Measurements from ENCODE around the gene MAP3K20. TPM values are rescaled to one million over a fixed set of nuclear protein-coding genes. Genes with fewer than 3 reads are reported as not detected.

MAP3K20 gene
- total and polyA plus RNA-seq, 2 donors from 2014 or later: 3.9 to 25.6 TPM

- Histone ChIP-seq H3K36me3 (ENCODE audit: control insufficient read depth in 2 of 3, insufficient read depth in 3 of 3, low read length in 3 of 3) (no peaks in the 10 kb centered on the region), H3K4me3 (ENCODE audit: low read length in 3 of 3) (no peak overlapping the region), H3K9ac (ENCODE audit: low read length in 3 of 3) (no peak overlapping the region), H3K27ac (ENCODE audit: low read depth in 2 of 2, low read length in 2 of 2) (no peak overlapping the region), H3K9me3 (ENCODE audit: control insufficient read depth in 2 of 3, insufficient read depth in 1 of 3, low read length in 3 of 3) (no peaks in the 10 kb centered on the region), H3K27me3 (ENCODE audit: control insufficient read depth, insufficient read depth, low read length) (no peaks in the 10 kb centered on the region), H3K4me1 (ENCODE audit: control insufficient read depth in 2 of 3, insufficient read depth in 2 of 3, low read depth in 1 of 3, low read length in 3 of 3) (no peaks in the 10 kb centered on the region)
- TF ChIP-seq, protein P1, sequence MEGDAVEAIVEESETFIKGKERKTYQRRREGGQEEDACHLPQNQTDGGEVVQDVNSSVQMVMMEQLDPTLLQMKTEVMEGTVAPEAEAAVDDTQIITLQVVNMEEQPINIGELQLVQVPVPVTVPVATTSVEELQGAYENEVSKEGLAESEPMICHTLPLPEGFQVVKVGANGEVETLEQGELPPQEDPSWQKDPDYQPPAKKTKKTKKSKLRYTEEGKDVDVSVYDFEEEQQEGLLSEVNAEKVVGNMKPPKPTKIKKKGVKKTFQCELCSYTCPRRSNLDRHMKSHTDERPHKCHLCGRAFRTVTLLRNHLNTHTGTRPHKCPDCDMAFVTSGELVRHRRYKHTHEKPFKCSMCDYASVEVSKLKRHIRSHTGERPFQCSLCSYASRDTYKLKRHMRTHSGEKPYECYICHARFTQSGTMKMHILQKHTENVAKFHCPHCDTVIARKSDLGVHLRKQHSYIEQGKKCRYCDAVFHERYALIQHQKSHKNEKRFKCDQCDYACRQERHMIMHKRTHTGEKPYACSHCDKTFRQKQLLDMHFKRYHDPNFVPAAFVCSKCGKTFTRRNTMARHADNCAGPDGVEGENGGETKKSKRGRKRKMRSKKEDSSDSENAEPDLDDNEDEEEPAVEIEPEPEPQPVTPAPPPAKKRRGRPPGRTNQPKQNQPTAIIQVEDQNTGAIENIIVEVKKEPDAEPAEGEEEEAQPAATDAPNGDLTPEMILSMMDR (IDR thresholded peaks at IDR 0.05; ENCODE audit: borderline replicate concordance, extremely low read depth, insufficient read depth): no peak
- FAIRE-seq (no peak), DNase-seq (no peak)
- intact Hi-C loops (cut with DNase I): no loop called here
Measured at GRCh38 chr2:173064151-173064805, 11.4 kb upstream of the MAP3K20 start.

DNA sequence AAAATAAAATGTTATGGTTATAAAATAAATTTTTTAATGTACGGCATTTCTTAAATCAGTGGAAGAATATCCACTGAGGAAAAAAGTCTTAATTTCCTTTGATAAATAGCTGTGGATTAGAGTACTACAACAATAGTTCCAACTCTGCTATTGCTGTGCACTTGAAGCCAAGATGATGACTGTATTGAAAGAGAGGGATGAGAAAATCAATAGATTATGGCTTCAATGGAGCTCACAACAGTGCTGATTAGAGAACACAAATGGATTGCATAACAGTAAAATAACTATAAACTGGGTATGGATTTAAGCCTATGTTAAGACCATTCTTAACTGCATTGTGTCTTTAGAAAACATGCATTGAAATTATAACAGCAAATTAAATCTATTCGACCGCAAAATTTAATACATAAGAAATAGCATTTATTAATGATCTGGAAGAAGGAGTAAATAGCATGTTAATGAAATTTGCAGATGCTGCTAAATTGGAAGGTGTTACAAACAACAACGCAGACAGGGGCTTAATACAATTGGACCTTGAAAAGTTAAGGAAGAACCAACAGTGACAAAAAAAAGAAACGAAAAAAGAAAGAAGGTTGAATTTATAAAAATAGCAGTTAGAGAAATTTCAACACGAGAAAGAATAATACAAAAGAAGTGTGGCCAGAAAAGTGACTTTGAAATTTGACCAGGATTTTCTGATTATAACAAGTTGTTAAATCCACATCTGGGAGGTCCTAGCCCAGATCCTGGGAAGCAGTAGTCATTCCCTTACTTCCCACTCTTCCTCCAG lies 8.6 kb upstream of the MAP3K20 start:
- Histone ChIP-seq H3K4me1 (ENCODE audit: control insufficient read depth in 2 of 3, insufficient read depth in 2 of 3, low read depth in 1 of 3, low read length in 3 of 3) (no peaks in the 10 kb centered on the region), H3K4me3 (ENCODE audit: low read length in 3 of 3) (no peak overlapping the region), H3K27ac (ENCODE audit: low read depth in 2 of 2, low read length in 2 of 2) (no peak overlapping the region), H3K27me3 (ENCODE audit: control insufficient read depth, insufficient read depth, low read length) (no peaks in the 10 kb centered on the region), H3K9me3 (ENCODE audit: control insufficient read depth in 2 of 3, insufficient read depth in 1 of 3, low read length in 3 of 3) (no peaks in the 10 kb centered on the region), H3K36me3 (ENCODE audit: control insufficient read depth in 2 of 3, insufficient read depth in 3 of 3, low read length in 3 of 3) (no peaks in the 10 kb centered on the region), H3K9ac (ENCODE audit: low read length in 3 of 3) (no peak overlapping the region)
- intact Hi-C loops (cut with DNase I): no loop called here
- TF ChIP-seq, protein P1 (IDR thresholded peaks at IDR 0.05; ENCODE audit: borderline replicate concordance, extremely low read depth, insufficient read depth): no peak
- DNase-seq (no peak), FAIRE-seq (no peak)

DNA sequence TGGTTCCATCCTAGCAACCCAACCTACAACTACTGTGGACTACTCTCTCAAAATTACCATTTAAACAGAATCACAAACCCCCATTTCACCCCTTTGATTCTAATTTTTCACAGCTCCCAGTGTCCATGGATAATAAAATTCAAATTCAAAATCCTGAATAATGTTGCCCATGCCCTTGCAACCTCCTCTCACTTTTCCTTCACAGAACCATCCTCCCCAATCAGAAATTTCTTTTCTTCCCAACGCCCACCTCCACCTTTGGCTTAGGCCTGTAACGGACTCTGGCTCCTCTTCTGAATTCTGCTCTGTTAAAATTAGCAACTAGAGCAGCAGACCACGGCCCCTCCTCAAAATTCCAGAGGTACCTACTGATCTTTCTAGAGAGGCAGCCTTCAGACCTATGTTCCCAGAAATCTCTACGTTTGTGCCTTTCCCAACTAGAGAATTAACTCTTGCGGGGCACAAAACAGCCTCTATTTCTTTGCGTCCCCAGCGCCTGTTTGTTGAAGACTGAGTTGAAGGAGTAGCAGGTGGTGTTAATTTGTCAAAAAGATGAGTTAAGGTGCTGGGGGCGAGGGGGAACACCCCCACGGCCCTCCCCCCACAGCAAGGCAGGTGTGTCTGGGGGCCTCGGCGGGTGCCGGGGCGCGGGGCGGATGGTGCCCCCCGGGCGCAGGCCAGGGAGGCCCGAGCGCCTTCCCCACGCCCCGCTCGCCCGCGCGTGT lies 428 bp upstream of the MAP3K20 start:
- TF ChIP-seq, protein P1 (IDR thresholded peaks at IDR 0.05; ENCODE audit: borderline replicate concordance, extremely low read depth, insufficient read depth): no peak
- intact Hi-C loops (cut with DNase I): no loop called here
- FAIRE-seq (no peak), DNase-seq (peak in 2 of 5 donors; percentile 49 to 66)
- H3K36me3 ChIP-seq (ENCODE audit: control insufficient read depth in 2 of 3, insufficient read depth in 3 of 3, low read length in 3 of 3): no peaks in the 10 kb centered on the region
- H3K9ac ChIP-seq (ENCODE audit: low read length in 3 of 3): peak overlapping the region in 1 of 3 donors; percentile 47
- H3K27ac ChIP-seq (ENCODE audit: low read depth in 2 of 2, low read length in 2 of 2): peak overlapping the region in 1 of 2 donors; percentile 80
- no peaks in the 10 kb centered on the region for H3K9me3 ChIP-seq (ENCODE audit: control insufficient read depth in 2 of 3, insufficient read depth in 1 of 3, low read length in 3 of 3)
- no peaks in the 10 kb centered on the region for H3K27me3 ChIP-seq (ENCODE audit: control insufficient read depth, insufficient read depth, low read length)
- no peaks in the 10 kb centered on the region for H3K4me1 ChIP-seq (ENCODE audit: control insufficient read depth in 2 of 3, insufficient read depth in 2 of 3, low read depth in 1 of 3, low read length in 3 of 3)
- peak overlapping the region in 2 of 3 donors; percentile 17 to 76 for H3K4me3 ChIP-seq (ENCODE audit: low read length in 3 of 3)

All from kidney (tissue), 14 donors.